Type B pancreatic cell (in vitro differentiated cells): ENCODE measurements around the gene NLRP11. TPM values are rescaled to one million over a fixed set of nuclear protein-coding genes. Genes with fewer than 3 reads are reported as not detected.

Experiments
- DNase-seq: peaks from one replicate; pipeline ENCODE4 v3.0.0; 2021; ENCODE audit warnings: mixed read lengths; ENCODE audit not compliant: unreplicated experiment; ENCODE audit errors: extremely low spot score
- H3K27ac Mint-ChIP-seq: 2 replicates; pipeline ENCODE4 v1.8.0; 2021; ENCODE audit warnings: mild to moderate bottlenecking, mixed read lengths
- H3K27me3 Mint-ChIP-seq: 2 replicates; pipeline ENCODE4 v1.8.0; 2021; ENCODE audit warnings: mixed read lengths
- H3K36me3 Mint-ChIP-seq: 2 replicates; pipeline ENCODE4 v1.8.0; 2021; ENCODE audit warnings: mixed read lengths
- H3K4me1 Mint-ChIP-seq: one replicate; pipeline ENCODE4 v1.8.0; 2021; ENCODE audit warnings: mixed read lengths; ENCODE audit not compliant: unreplicated experiment
- H3K4me3 Mint-ChIP-seq: 2 replicates; pipeline ENCODE4 v1.8.0; 2021; ENCODE audit warnings: mild to moderate bottlenecking, mixed read lengths
- H3K9me3 Mint-ChIP-seq: 2 replicates; pipeline ENCODE4 v1.8.0; 2021; ENCODE audit warnings: mixed read lengths
- total RNA-seq: library from RNA; stranded (reverse); gene quantifications from 2 replicates; pipeline ENCODE4 v1.2.1, GENCODE V29; 2021; ENCODE audit warnings: low replicate concordance
- TF ChIP-seq, protein P1 (sequence below): fragments of 200-600 bp; sonication (generic); conservative IDR thresholded peaks from 2 replicates; pipeline ENCODE4 v1.5.0; 2021; ENCODE audit warnings: antibody characterized with exemption, mild to moderate bottlenecking

Gene NLRP11
- total RNA-seq, 1 donor from 2014 or later = not detected

GRCh38 chr19:55858401-55858800, 26.6 kb upstream of the NLRP11 start:
- TF ChIP-seq, protein P1, sequence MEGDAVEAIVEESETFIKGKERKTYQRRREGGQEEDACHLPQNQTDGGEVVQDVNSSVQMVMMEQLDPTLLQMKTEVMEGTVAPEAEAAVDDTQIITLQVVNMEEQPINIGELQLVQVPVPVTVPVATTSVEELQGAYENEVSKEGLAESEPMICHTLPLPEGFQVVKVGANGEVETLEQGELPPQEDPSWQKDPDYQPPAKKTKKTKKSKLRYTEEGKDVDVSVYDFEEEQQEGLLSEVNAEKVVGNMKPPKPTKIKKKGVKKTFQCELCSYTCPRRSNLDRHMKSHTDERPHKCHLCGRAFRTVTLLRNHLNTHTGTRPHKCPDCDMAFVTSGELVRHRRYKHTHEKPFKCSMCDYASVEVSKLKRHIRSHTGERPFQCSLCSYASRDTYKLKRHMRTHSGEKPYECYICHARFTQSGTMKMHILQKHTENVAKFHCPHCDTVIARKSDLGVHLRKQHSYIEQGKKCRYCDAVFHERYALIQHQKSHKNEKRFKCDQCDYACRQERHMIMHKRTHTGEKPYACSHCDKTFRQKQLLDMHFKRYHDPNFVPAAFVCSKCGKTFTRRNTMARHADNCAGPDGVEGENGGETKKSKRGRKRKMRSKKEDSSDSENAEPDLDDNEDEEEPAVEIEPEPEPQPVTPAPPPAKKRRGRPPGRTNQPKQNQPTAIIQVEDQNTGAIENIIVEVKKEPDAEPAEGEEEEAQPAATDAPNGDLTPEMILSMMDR = no peak
- Mint-ChIP-seq H3K27ac (no peak overlapping the region), H3K27me3 (no peaks in the 10 kb centered on the region), H3K4me1 (no peaks in the 10 kb centered on the region), H3K4me3 (no peak overlapping the region), H3K36me3 (no peaks in the 10 kb centered on the region), H3K9me3 (peaks cover 4% of the 10 kb centered on the region)
- DNase-seq = no peak

DNA sequence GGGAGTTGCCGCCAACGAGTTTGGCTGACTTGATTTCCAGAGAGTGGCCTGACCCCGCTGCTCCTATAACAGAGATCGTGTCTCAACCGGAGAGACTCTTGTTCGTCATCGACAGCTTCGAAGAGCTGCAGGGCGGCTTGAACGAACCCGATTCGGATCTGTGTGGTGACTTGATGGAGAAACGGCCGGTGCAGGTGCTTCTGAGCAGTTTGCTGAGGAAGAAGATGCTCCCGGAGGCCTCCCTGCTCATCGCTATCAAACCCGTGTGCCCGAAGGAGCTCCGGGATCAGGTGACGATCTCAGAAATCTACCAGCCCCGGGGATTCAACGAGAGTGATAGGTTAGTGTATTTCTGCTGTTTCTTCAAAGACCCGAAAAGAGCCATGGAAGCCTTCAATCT, 26.2 kb upstream of the NLRP11 start:
- H3K27ac Mint-ChIP-seq = no peak overlapping the region
- TF ChIP-seq, protein P1 = no peak
- no peak overlapping the region for H3K4me3 Mint-ChIP-seq
- H3K27me3 Mint-ChIP-seq = no peaks in the 10 kb centered on the region
- no peak for DNase-seq
- H3K9me3 Mint-ChIP-seq = peaks cover 4% of the 10 kb centered on the region
- no peaks in the 10 kb centered on the region for H3K4me1 Mint-ChIP-seq
- no peaks in the 10 kb centered on the region for H3K36me3 Mint-ChIP-seq

- Mint-ChIP-seq H3K9me3 (peaks cover 4% of the 10 kb centered on the region), H3K4me3 (no peak overlapping the region)
- no peak for DNase-seq
These were observed 25.4 kb upstream of the NLRP11 start for GRCh38 chr19:55857149-55857548.

GRCh38 chr19:55855160-55855559, 23.4 kb upstream of the NLRP11 start:
- no peaks in the 10 kb centered on the region for H3K36me3 Mint-ChIP-seq
- DNase-seq = no peak
- H3K4me1 Mint-ChIP-seq = no peaks in the 10 kb centered on the region
- H3K9me3 Mint-ChIP-seq = peaks cover 9% of the 10 kb centered on the region
- TF ChIP-seq, protein P1 = no peak
- H3K27ac Mint-ChIP-seq = no peak overlapping the region
- H3K4me3 Mint-ChIP-seq = no peak overlapping the region
- H3K27me3 Mint-ChIP-seq = no peaks in the 10 kb centered on the region

More at GRCh38 chr19:55857149-55857548, 25.4 kb upstream of the NLRP11 start:
- Mint-ChIP-seq H3K36me3 (no peaks in the 10 kb centered on the region), H3K4me1 (no peaks in the 10 kb centered on the region), H3K27me3 (no peaks in the 10 kb centered on the region), H3K27ac (no peak overlapping the region)
- TF ChIP-seq, protein P1 = no peak

- no peak overlapping the region for H3K27ac Mint-ChIP-seq
- DNase-seq = no peak
- TF ChIP-seq, protein P1 = no peak
- H3K36me3 Mint-ChIP-seq = no peaks in the 10 kb centered on the region
- peaks cover 25% of the 10 kb centered on the region for H3K9me3 Mint-ChIP-seq
- no peak overlapping the region for H3K4me3 Mint-ChIP-seq
- H3K4me1 Mint-ChIP-seq = no peaks in the 10 kb centered on the region
- H3K27me3 Mint-ChIP-seq = no peaks in the 10 kb centered on the region
These were observed 7.1 kb upstream of the NLRP11 start for GRCh38 chr19:55838906-55839305.

DNA sequence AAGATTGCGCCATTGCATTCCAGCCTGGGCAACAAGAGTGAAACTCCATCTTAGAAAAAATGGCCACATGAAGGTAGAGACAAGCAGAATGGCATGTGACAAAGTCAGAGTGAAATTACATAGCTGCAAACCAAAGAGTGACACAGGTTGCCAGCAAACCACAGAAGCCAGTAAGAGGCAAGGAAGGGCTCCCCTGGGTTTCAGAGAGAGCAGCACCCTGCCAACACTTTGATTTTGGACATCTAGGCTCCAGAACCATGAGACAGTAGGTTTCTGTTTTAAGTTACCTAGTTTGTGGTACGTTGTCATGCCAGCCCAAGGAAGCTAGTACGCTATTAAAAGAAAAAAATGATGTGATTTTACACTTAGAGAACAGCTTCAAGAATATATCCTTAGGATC, 6.5 kb upstream of the NLRP11 start:
- no peak for DNase-seq
- no peaks in the 10 kb centered on the region for H3K36me3 Mint-ChIP-seq
- H3K4me3 Mint-ChIP-seq = no peak overlapping the region
- H3K9me3 Mint-ChIP-seq = peaks cover 25% of the 10 kb centered on the region
- H3K4me1 Mint-ChIP-seq = no peaks in the 10 kb centered on the region
- H3K27me3 Mint-ChIP-seq = no peaks in the 10 kb centered on the region
- no peak overlapping the region for H3K27ac Mint-ChIP-seq
- TF ChIP-seq, protein P1 = no peak
